Neuronal stem cell (in vitro differentiated cells): ENCODE results near the gene OR10P1. TPM values are rescaled to one million over a fixed set of nuclear protein-coding genes. Genes with fewer than 3 reads are reported as not detected.
A peak's percentile ranks its signal among the peaks of the same experiment; 100 is the strongest.
"Not testable (repeated sequence)": the region's sequence is repeated elsewhere in the genome, so short reads cannot be mapped to it uniquely, and the experiment has no call there.

Source experiments
- DNase-seq: peaks from one replicate; pipeline ENCODE4 v3.0.0-alpha.2; 2013; ENCODE audit warnings: low spot score
- H2AFZ ChIP-seq: one replicate; pipeline ENCODE4 v1.6.1; 2013; ENCODE audit warnings: mild to moderate bottlenecking, low read length, inconsistent platforms
- H2AK5ac ChIP-seq: 2 replicates; pipeline ENCODE4 v1.6.1; 2013; ENCODE audit warnings: low read depth, mild to moderate bottlenecking, inconsistent platforms, low read length, moderate library complexity, mixed read lengths
- H2BK120ac ChIP-seq: 2 replicates; pipeline ENCODE4 v1.6.1; 2013; ENCODE audit warnings: low read depth, mild to moderate bottlenecking, inconsistent platforms, low read length, moderate library complexity, mixed read lengths
- H2BK12ac ChIP-seq: one replicate; pipeline ENCODE4 v1.6.1; 2013; ENCODE audit warnings: low read length, inconsistent platforms
- H2BK15ac ChIP-seq: 2 replicates; pipeline ENCODE4 v1.6.1; 2013; ENCODE audit warnings: mild to moderate bottlenecking, low read length, inconsistent platforms, mixed read lengths
- H2BK5ac ChIP-seq: one replicate; pipeline ENCODE4 v1.6.1; 2013; ENCODE audit warnings: inconsistent platforms, mild to moderate bottlenecking, low read length, moderate library complexity
- H3K14ac ChIP-seq: one replicate; pipeline ENCODE4 v1.6.1; 2013; ENCODE audit warnings: low read length, inconsistent platforms
- H3K18ac ChIP-seq: 2 replicates; pipeline ENCODE4 v1.6.1; 2013; ENCODE audit warnings: low read length, inconsistent platforms
- H3K23ac ChIP-seq: 2 replicates; pipeline ENCODE4 v1.6.1; 2013; ENCODE audit warnings: low read depth, mild to moderate bottlenecking, mixed read lengths, low read length, inconsistent platforms; ENCODE audit not compliant: poor library complexity
- H3K27ac ChIP-seq: replicated peaks from 3 replicates; pipeline ENCODE4 v1.5.1; 2013; ENCODE audit warnings: low read length, inconsistent platforms
- H3K27me3 ChIP-seq, 3 experiments: 2 replicates each; pipeline ENCODE4 v1.6.1; 2013; ENCODE audit warnings: low read length in 3 of 3, mild to moderate bottlenecking in 2 of 3, inconsistent platforms in 1 of 3, low read depth in 1 of 3, mixed read lengths in 1 of 3, moderate library complexity in 1 of 3; ENCODE audit not compliant: control insufficient read depth in 3 of 3, insufficient read depth in 3 of 3
- H3K36me3 ChIP-seq, 2 donors: replicated peaks in 1 of 2; 2 replicates each; pipeline ENCODE4 v1.6.1; 2013; ENCODE audit warnings: low read length in 2 of 2; ENCODE audit not compliant: control insufficient read depth in 2 of 2, insufficient read depth in 2 of 2
- H3K4ac ChIP-seq: 2 replicates; pipeline ENCODE4 v1.6.1; 2013; ENCODE audit warnings: inconsistent platforms, mild to moderate bottlenecking, low read length, moderate library complexity
- H3K4me1 ChIP-seq, 2 donors: 1 replicate in 1 of 2; 2 replicates in 1 of 2; pipeline ENCODE4 v1.6.1; 2013; ENCODE audit warnings: low read length in 2 of 2, low read depth in 1 of 2; ENCODE audit not compliant: control insufficient read depth in 2 of 2, insufficient read depth in 1 of 2
- H3K4me2 ChIP-seq: one replicate; pipeline ENCODE4 v1.6.1; 2013; ENCODE audit warnings: mild to moderate bottlenecking, low read length, inconsistent platforms; ENCODE audit not compliant: insufficient read depth, poor library complexity, severe bottlenecking
- H3K4me3 ChIP-seq, 2 donors: 2 replicates each; pipeline ENCODE4 v1.5.1; 2013; ENCODE audit warnings: low read length in 2 of 2, mild to moderate bottlenecking in 2 of 2, inconsistent platforms in 1 of 2, moderate library complexity in 1 of 2
- H3K79me1 ChIP-seq: one replicate; pipeline ENCODE4 v1.6.1; 2013; ENCODE audit warnings: low read depth, mild to moderate bottlenecking, inconsistent platforms, low read length, moderate library complexity
- H3K9ac ChIP-seq: one replicate; pipeline ENCODE4 v1.6.1; 2013; ENCODE audit warnings: mild to moderate bottlenecking, low read depth, low read length, inconsistent platforms; ENCODE audit not compliant: poor library complexity
- H3K9me3 ChIP-seq, 2 donors: replicated peaks in 1 of 2; 2 replicates each; pipeline versions ENCODE3 to v1.6.1; 2013; ENCODE audit warnings: low read length in 2 of 2, mild to moderate bottlenecking in 2 of 2, inconsistent platforms in 1 of 2, low read depth in 1 of 2, mixed read lengths in 1 of 2, moderate library complexity in 1 of 2; ENCODE audit not compliant: control insufficient read depth in 2 of 2, insufficient read depth in 1 of 2
- H4K8ac ChIP-seq: one replicate; pipeline ENCODE4 v1.6.1; 2013; ENCODE audit warnings: low read depth, mild to moderate bottlenecking, inconsistent platforms, low read length, moderate library complexity
- H4K91ac ChIP-seq: one replicate; pipeline ENCODE4 v1.6.1; 2013; ENCODE audit warnings: low read length, low read depth, mild to moderate bottlenecking, inconsistent platforms; ENCODE audit not compliant: poor library complexity
- WGBS, 2 donors: extraction: QIAGEN DNeasy Blood & Tissue Kit; methylation state at CpG; one replicate each; pipeline ENCODE4 v1.1.7; 2013; ENCODE audit warnings: missing lambda C conversion rate in 2 of 2, mixed read lengths in 1 of 2; ENCODE audit not compliant: insufficient read length in 2 of 2, insufficient replicate concordance in 1 of 2; ENCODE audit errors: extremely low coverage in 2 of 2; 5-methylcytosine and 5-hydroxymethylcytosine counted together
- polyA plus RNA-seq, 2 experiments: library from polyadenylated mRNA; stranded (reverse); fragments of 200-250 nt; gene quantifications; one replicate each; pipeline ENCODE4 v1.2.3, GENCODE V29; 2013

Gene OR10P1, protein sequence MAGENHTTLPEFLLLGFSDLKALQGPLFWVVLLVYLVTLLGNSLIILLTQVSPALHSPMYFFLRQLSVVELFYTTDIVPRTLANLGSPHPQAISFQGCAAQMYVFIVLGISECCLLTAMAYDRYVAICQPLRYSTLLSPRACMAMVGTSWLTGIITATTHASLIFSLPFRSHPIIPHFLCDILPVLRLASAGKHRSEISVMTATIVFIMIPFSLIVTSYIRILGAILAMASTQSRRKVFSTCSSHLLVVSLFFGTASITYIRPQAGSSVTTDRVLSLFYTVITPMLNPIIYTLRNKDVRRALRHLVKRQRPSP
- polyA plus RNA-seq (2013, experiment 1 of 2): not detected
- not detected for polyA plus RNA-seq (2013, experiment 2 of 2)

DNA sequence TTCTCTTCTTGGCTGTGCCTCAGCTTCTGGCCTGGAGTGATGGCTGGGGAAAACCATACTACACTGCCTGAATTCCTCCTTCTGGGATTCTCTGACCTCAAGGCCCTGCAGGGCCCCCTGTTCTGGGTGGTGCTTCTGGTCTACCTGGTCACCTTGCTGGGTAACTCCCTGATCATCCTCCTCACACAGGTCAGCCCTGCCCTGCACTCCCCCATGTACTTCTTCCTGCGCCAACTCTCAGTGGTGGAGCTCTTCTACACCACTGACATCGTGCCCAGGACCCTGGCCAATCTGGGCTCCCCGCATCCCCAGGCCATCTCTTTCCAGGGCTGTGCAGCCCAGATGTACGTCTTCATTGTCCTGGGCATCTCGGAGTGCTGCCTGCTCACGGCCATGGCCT is at the start of gene OR10P1:
Gene OR10P1 (plus strand): TSS at position 40 of the 400 bp plus-strand sequence. CDS start 0 bp downstream, at position 40.
- Histone ChIP-seq H3K14ac (no peak within 1 kb of the TSS), H3K4me1 (no peaks in the 10 kb centered on the region), H2BK5ac (no peak within 1 kb of the TSS), H2BK15ac (no peak within 1 kb of the TSS), H3K9ac (no peak within 1 kb of the TSS), H2BK12ac (no peak within 1 kb of the TSS), H2AFZ (no peak within 1 kb of the TSS), H3K4ac (no peak within 1 kb of the TSS), H3K23ac (no peak within 1 kb of the TSS), H3K4me3 (no peak within 1 kb of the TSS), H4K91ac (no peak within 1 kb of the TSS), H3K4me2 (no peak within 1 kb of the TSS), H2BK120ac (no peak within 1 kb of the TSS), H3K27me3 (peaks cover 0 to 8% (median 0%) of the 10 kb centered on the region in 3 experiments), H3K36me3 (no peaks in the 10 kb centered on the region), H3K18ac (no peak within 1 kb of the TSS), H3K9me3 (no peaks in the 10 kb centered on the region), H3K79me1 (no peaks in the 10 kb centered on the region), H3K27ac (no peak within 1 kb of the TSS), H2AK5ac (no peak within 1 kb of the TSS), H4K8ac (no peak within 1 kb of the TSS)
- DNase-seq: no peak
- no CpG with 5 or more reads among the region's 6 CpGs for WGBS, 2 donors

DNA sequence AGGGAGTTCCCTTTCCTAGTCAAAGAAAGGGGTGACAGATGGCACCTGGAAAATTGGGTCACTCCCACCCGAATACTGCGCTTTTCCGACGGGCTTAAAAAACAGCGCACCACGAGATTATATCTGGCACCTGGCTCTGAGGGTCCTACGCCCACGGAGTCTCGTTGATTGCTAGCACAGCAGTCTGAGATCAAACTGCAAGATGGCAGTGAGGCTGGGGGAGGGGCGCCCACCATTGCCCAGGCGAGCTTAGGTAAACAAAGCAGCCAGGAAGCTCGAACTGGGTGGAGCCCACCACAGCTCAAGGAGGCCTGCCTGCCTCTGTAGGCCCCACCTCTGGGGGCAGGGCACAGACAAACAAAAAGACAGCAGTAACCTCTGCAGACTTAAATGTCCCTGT is 46.5 kb upstream of the OR10P1 start:
- not testable (repeated sequence) for H3K27me3 ChIP-seq, H3K4ac ChIP-seq, H3K18ac ChIP-seq, H3K4me3 ChIP-seq, H3K79me1 ChIP-seq, H3K9me3 ChIP-seq, DNase-seq, H3K23ac ChIP-seq, H4K8ac ChIP-seq, H3K9ac ChIP-seq, H3K36me3 ChIP-seq, H2BK12ac ChIP-seq, H2AK5ac ChIP-seq, H2BK120ac ChIP-seq, H2AFZ ChIP-seq, H3K4me1 ChIP-seq, H4K91ac ChIP-seq, H3K4me2 ChIP-seq, H2BK5ac ChIP-seq, H2BK15ac ChIP-seq, H3K27ac ChIP-seq, H3K14ac ChIP-seq
- WGBS, 2 donors: no CpG with 5 or more reads among the region's 12 CpGs

DNA sequence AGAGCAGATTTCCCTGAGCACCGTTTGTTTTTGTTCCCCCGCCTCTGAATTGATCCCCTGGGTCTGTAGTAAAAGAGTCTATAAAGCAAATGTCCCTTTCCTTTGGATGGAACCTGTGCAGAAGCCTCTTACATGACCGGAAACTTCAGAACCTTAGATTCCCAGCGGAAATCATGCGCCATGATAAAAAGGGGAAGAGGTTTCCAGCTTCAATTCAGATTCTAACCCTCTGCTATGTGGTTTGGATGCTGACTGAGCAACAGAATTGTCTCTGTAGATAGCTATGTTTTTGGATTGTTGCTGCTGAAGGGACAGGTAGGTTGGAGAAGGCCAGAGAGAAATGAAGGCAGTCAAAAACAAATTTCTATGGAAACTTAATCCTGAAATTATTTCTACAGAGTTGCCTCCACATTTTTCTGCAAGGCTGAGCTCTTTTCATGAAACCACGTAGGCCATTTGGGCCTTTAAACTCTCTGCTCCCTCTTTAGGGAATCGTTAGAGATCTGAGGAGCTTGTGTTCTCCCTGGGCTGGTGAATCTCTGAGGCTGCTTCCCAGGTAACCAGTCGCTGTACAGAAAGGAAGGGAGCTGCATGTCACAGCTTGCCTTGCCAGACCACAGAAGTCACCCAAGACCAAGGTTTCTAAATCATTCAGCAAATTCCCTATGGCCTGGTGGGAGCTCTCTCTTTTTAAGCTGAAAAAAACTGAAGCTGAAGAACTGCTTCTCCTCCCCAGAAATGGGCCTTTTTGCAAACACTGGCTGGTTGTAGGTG is 28.7 kb upstream of the OR10P1 start:
- no peaks in the 10 kb centered on the region for H3K9me3 ChIP-seq
- no peaks in the 10 kb centered on the region for H3K27me3 ChIP-seq
- no peak overlapping the region for H2BK12ac ChIP-seq
- DNase-seq: no peak
- no peak overlapping the region for H4K91ac ChIP-seq
- H2AFZ ChIP-seq: peak overlapping the region; percentile 9
- H2BK15ac ChIP-seq: no peak overlapping the region
- H3K14ac ChIP-seq: no peak overlapping the region
- H3K36me3 ChIP-seq: no peaks in the 10 kb centered on the region
- no peak overlapping the region for H2BK5ac ChIP-seq
- no peak overlapping the region for H3K9ac ChIP-seq
- no peak overlapping the region for H3K18ac ChIP-seq
- no peak overlapping the region for H2BK120ac ChIP-seq
- H3K27ac ChIP-seq: no peak overlapping the region
- no peak overlapping the region for H2AK5ac ChIP-seq
- no peak overlapping the region for H3K23ac ChIP-seq
- no peak overlapping the region for H4K8ac ChIP-seq
- no peak overlapping the region for H3K4ac ChIP-seq
- H3K4me1 ChIP-seq: no peaks in the 10 kb centered on the region
- no peak overlapping the region for H3K4me3 ChIP-seq
- no CpG with 5 or more reads among the region's 8 CpGs for WGBS, 2 donors
- no peaks in the 10 kb centered on the region for H3K79me1 ChIP-seq
- H3K4me2 ChIP-seq: no peak overlapping the region

DNA sequence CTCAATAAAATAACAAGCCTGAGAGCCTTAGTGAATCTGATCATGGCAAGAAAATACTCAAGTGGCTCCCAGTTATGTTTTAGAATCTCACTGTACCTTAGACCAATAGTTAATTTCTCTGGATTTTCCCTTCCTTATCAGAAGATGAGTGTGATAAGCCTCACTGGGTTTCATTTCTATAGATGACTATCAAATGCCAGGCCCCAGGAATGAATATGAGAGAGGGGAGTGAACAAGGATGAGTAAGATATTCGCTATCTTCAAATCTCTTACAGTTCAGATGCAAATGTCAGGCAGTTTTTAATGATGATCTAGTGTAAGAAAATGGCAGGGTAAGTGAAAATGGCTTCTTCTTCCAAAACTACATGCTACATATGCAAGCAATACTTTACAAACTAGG is 26.1 kb upstream of the OR10P1 start:
- H3K4me1 ChIP-seq: no peaks in the 10 kb centered on the region
- H3K23ac ChIP-seq: no peak overlapping the region
- no peak overlapping the region for H3K4me2 ChIP-seq
- no peak overlapping the region for H2AK5ac ChIP-seq
- no peak overlapping the region for H2BK15ac ChIP-seq
- no peak overlapping the region for H4K8ac ChIP-seq
- H2BK5ac ChIP-seq: no peak overlapping the region
- H4K91ac ChIP-seq: no peak overlapping the region
- no peak overlapping the region for H2BK12ac ChIP-seq
- H3K9me3 ChIP-seq: no peaks in the 10 kb centered on the region
- H3K18ac ChIP-seq: no peak overlapping the region
- H3K9ac ChIP-seq: no peak overlapping the region
- no peak overlapping the region for H3K4ac ChIP-seq
- H2AFZ ChIP-seq: no peak overlapping the region
- H3K4me3 ChIP-seq: no peak overlapping the region
- no peaks in the 10 kb centered on the region for H3K27me3 ChIP-seq
- H3K79me1 ChIP-seq: no peaks in the 10 kb centered on the region
- no peak overlapping the region for H3K14ac ChIP-seq
- DNase-seq: no peak
- no CpG with 5 or more reads among the region's 1 CpG for WGBS, 2 donors
- H3K27ac ChIP-seq: no peak overlapping the region
- H3K36me3 ChIP-seq: no peaks in the 10 kb centered on the region
- H2BK120ac ChIP-seq: no peak overlapping the region
